DOHH2 (cell line): Measurements from ENCODE around the gene FKBP2.

Experiments used
- H3F3A ChIP-seq: fragments of 200-600 bp; sonication (generic), shearing (Covaris generic); 2 replicates; pipeline ENCODE4 v1.6.0; 2016; ENCODE audit warnings: antibody characterized with exemption, mild to moderate bottlenecking; ENCODE audit not compliant: control insufficient read depth, insufficient read depth
- H3K27ac ChIP-seq: fragments of 200-600 bp; sonication (generic); 2 replicates; pipeline ENCODE4 v1.5.1; 2014; ENCODE audit warnings: low read depth, mild to moderate bottlenecking, low read length, moderate library complexity
- H3K27me3 ChIP-seq: fragments of 200-600 bp; sonication (generic); 2 replicates; pipeline ENCODE4 v1.6.1; 2014; ENCODE audit warnings: mild to moderate bottlenecking, low read length, mixed read lengths; ENCODE audit not compliant: control insufficient read depth
- H3K36me3 ChIP-seq: fragments of 200-600 bp; sonication (generic); 2 replicates; pipeline ENCODE4 v1.6.1; 2014; ENCODE audit warnings: mild to moderate bottlenecking, low read length, moderate library complexity, mixed read lengths; ENCODE audit not compliant: control insufficient read depth
- H3K4me1 ChIP-seq: fragments of 200-600 bp; sonication (generic); 2 replicates; pipeline ENCODE4 v1.6.1; 2014; ENCODE audit warnings: mild to moderate bottlenecking, low read length, mixed read lengths; ENCODE audit not compliant: control insufficient read depth
- H3K4me2 ChIP-seq: fragments of 200-600 bp; sonication (generic); 2 replicates; pipeline ENCODE4 v1.6.0; 2014; ENCODE audit warnings: mild to moderate bottlenecking, low read length, moderate library complexity
- H3K4me3 ChIP-seq: fragments of 200-600 bp; sonication (generic); 2 replicates; pipeline ENCODE4 v1.5.1; 2014; ENCODE audit warnings: mild to moderate bottlenecking, low read length, mixed read lengths
- H3K79me2 ChIP-seq: fragments of 200-600 bp; sonication (generic); 2 replicates; pipeline ENCODE4 v1.6.1; 2014; ENCODE audit warnings: mild to moderate bottlenecking, low read length, mixed read lengths; ENCODE audit not compliant: control insufficient read depth
- H3K9me2 ChIP-seq: fragments of 200-600 bp; sonication (generic); replicated peaks from 2 replicates; pipeline ENCODE4 v1.6.1; 2014; ENCODE audit warnings: mild to moderate bottlenecking, low read length, mixed read lengths; ENCODE audit not compliant: control insufficient read depth
- H3K9me3 ChIP-seq: fragments of 200-600 bp; sonication (generic); 2 replicates; pipeline ENCODE4 v1.6.1; 2014; ENCODE audit warnings: antibody characterized with exemption, low read length, mixed read lengths; ENCODE audit not compliant: control insufficient read depth, insufficient read depth
- H4K20me1 ChIP-seq: fragments of 200-600 bp; sonication (generic); 2 replicates; pipeline ENCODE4 v1.6.0; 2014; ENCODE audit warnings: low read depth, mild to moderate bottlenecking, antibody characterized with exemption, low read length, moderate library complexity; ENCODE audit not compliant: control insufficient read depth, insufficient read depth
- CTCF ChIP-seq: fragments of 200-600 bp; sonication (generic); IDR thresholded peaks from one replicate; pipeline ENCODE4 v1.5.1; 2014; ENCODE audit warnings: antibody characterized with exemption, mild to moderate bottlenecking, low read depth, low read length; ENCODE audit not compliant: poor library complexity, severe bottlenecking
- EZH2phosphoT487 ChIP-seq: fragments of 200-600 bp; sonication (generic); IDR thresholded peaks from 2 replicates; pipeline ENCODE4 v1.6.1; 2017; ENCODE audit warnings: borderline replicate concordance, mild to moderate bottlenecking, antibody characterized with exemption, low read length, moderate library complexity, mixed read lengths

FKBP2 gene

GRCh38 chr11:64256300-64256699, 15.4 kb downstream of the FKBP2 start:
- H3K36me3 ChIP-seq, result peaks cover 39% of the 10 kb centered on the region

GRCh38 chr11:64258356-64258755, 17.5 kb downstream of the FKBP2 start:
- H3K27me3 ChIP-seq, result no peaks in the 10 kb centered on the region

More at GRCh38 chr11:64256300-64256699, 15.4 kb downstream of the FKBP2 start:
- H3K79me2 ChIP-seq, result peaks cover 15% of the 10 kb centered on the region
- no peaks in the 10 kb centered on the region for H3K9me2 ChIP-seq
- no peak overlapping the region for H3K27ac ChIP-seq
- TF ChIP-seq CTCF (no peak), EZH2phosphoT487 (no peak)
- no peak overlapping the region for H3K4me3 ChIP-seq
- peaks cover 5% of the 10 kb centered on the region; the same call in 1 of the 2 replicates for H4K20me1 ChIP-seq
- peaks cover 14% of the 10 kb centered on the region for H3K4me1 ChIP-seq
- 0 out of 2 replicates have a peak, but pooled peaks cover 5% of the 10 kb centered on the region for H3F3A ChIP-seq
- H3K9me3 ChIP-seq, result no peaks in the 10 kb centered on the region
- H3K27me3 ChIP-seq, result no peaks in the 10 kb centered on the region
- no peak overlapping the region for H3K4me2 ChIP-seq

GRCh38 chr11:64258946-64259532, 18.1 kb downstream of the FKBP2 start:
- Histone ChIP-seq H4K20me1 (no peaks in the 10 kb centered on the region), H3K4me1 (no peaks in the 10 kb centered on the region), H3K4me3 (no peak overlapping the region), H3K9me3 (no peaks in the 10 kb centered on the region), H3K4me2 (no peak overlapping the region), H3K27ac (no peak overlapping the region), H3K36me3 (peaks cover 48% of the 10 kb centered on the region), H3K9me2 (no peaks in the 10 kb centered on the region), H3F3A (no peaks in the 10 kb centered on the region), H3K79me2 (no peaks in the 10 kb centered on the region), H3K27me3 (no peaks in the 10 kb centered on the region)
- TF ChIP-seq EZH2phosphoT487, result no peak
- no peak for TF ChIP-seq CTCF

More at GRCh38 chr11:64258356-64258755, 17.5 kb downstream of the FKBP2 start:
- H3K36me3 ChIP-seq, result peaks cover 44% of the 10 kb centered on the region
- H3K4me1 ChIP-seq, result no peaks in the 10 kb centered on the region; the same call in 1 of the 2 replicates
- no peak overlapping the region for H3K4me3 ChIP-seq
- TF ChIP-seq EZH2phosphoT487 (no peak), CTCF (no peak)
- no peak overlapping the region for H3K27ac ChIP-seq
- no peaks in the 10 kb centered on the region for H4K20me1 ChIP-seq
- no peaks in the 10 kb centered on the region for H3K79me2 ChIP-seq
- H3F3A ChIP-seq, result no peaks in the 10 kb centered on the region
- no peaks in the 10 kb centered on the region for H3K9me3 ChIP-seq
- no peak overlapping the region for H3K4me2 ChIP-seq
- no peaks in the 10 kb centered on the region for H3K9me2 ChIP-seq
